K562 (cell line): ENCODE measurements around the gene PIK3CB. TPM values are rescaled to one million over a fixed set of nuclear protein-coding genes. Genes with fewer than 3 reads are reported as not detected.

Experiments
- ATAC-seq: fragments of 200-7000 bp; cut with Tn5 transposase; 3 replicates; pipeline ENCODE4 v1.9.1; 2020; ENCODE audit warnings: moderate library complexity
- BruUV-seq: library from RNA; stranded (reverse); fragments of 400-500 nt; replicated peaks from 2 replicates; lab custom pipeline; 2021; lab: Mats Ljungman, UMichigan
- CTCF ChIA-PET: fragments of 300-600 bp; formaldehyde crosslinking; extraction: SDS; loops from one replicate; lab custom pipeline; 2021; ENCODE audit warnings: low intra/inter-chr PET ratio; lab: Yijun Ruan, JAX
- POLR2A ChIA-PET: fragments of 300-600, 350-650 bp; sonication (Branson Sonifier 250); formaldehyde crosslinking; extraction: SDS; loops from one replicate; lab custom pipeline; 2021; ENCODE audit warnings: antibody characterized with exemption, inconsistent platforms; lab: Yijun Ruan, JAX
- DNase-seq, 4 experiments: peaks; one replicate each; pipeline versions ENCODE4 v3.0.0 to v3.0.0-alpha.2; 2011 to 2018; ENCODE audit warnings: low spot score in 3 of 4, mixed read lengths in 3 of 4; ENCODE audit errors: extremely low read depth in 1 of 4
- FAIRE-seq: peaks from 2 replicates; lab custom pipeline; 2011; peaks lifted over from hg19 to GRCh38; lab: Jason Lieb, UNC
- H2AFZ ChIP-seq: 2 replicates; pipeline ENCODE4 v1.6.0; 2011; ENCODE audit warnings: low read depth, low read length, control low read depth, inconsistent platforms
- H3K27ac ChIP-seq: fragments of 200-600 bp; 3 replicates; pipeline ENCODE4 v1.8.0; 2011; ENCODE audit warnings: low read depth, mild to moderate bottlenecking, control low read depth, inconsistent platforms, low read length, moderate library complexity, mixed read lengths; ENCODE audit errors: extremely low read depth
- H3K27me3 ChIP-seq, 2 experiments: fragments of 300-600 bp in 1 of 2; 2 replicates in 1 of 2; 3 replicates in 1 of 2; pipeline versions ENCODE4 v1.6.0 to v1.8.0; 2011; ENCODE audit warnings: inconsistent platforms in 2 of 2, low read length in 2 of 2, mild to moderate bottlenecking in 1 of 2, mixed read lengths in 1 of 2, moderate library complexity in 1 of 2; ENCODE audit not compliant: control insufficient read depth in 2 of 2, insufficient read depth in 2 of 2
- H3K36me3 ChIP-seq: fragments of 300-600 bp; 3 replicates; pipeline ENCODE4 v1.8.0; 2011; ENCODE audit warnings: mild to moderate bottlenecking, low read length, inconsistent platforms; ENCODE audit not compliant: control insufficient read depth, insufficient read depth
- H3K4me1 ChIP-seq, 2 experiments: fragments of 200-600 bp in 1 of 2; replicated peaks in 1 of 2; 2 replicates in 1 of 2; 3 replicates in 1 of 2; pipeline versions ENCODE4 v1.5.1 to v1.8.0; 2011; ENCODE audit warnings: inconsistent platforms in 2 of 2, low read length in 2 of 2, mild to moderate bottlenecking in 1 of 2, mixed read lengths in 1 of 2, moderate library complexity in 1 of 2; ENCODE audit not compliant: control insufficient read depth in 2 of 2, insufficient read depth in 2 of 2
- H3K4me2 ChIP-seq: 2 replicates; pipeline ENCODE4 v1.6.1; 2011; ENCODE audit warnings: low read length, control low read depth, inconsistent platforms, mixed read lengths; ENCODE audit not compliant: insufficient read depth
- H3K4me3 ChIP-seq: fragments of 200-600 bp; sonication (generic), shearing (Covaris generic); 2 replicates; pipeline ENCODE4 v1.5.1; 2016; ENCODE audit warnings: control low read depth, inconsistent platforms
- H3K79me2 ChIP-seq: fragments of 200-600 bp; 3 replicates; pipeline ENCODE4 v1.8.0; 2011; ENCODE audit warnings: low read length, inconsistent platforms; ENCODE audit not compliant: control insufficient read depth, insufficient read depth
- H3K9ac ChIP-seq, 2 experiments: 2 replicates each; pipeline versions ENCODE4 v1.6.0 to v1.6.1; 2011; ENCODE audit warnings: low read depth in 2 of 2, low read length in 2 of 2, control low read depth in 1 of 2, inconsistent platforms in 1 of 2, mild to moderate bottlenecking in 1 of 2, mixed read lengths in 1 of 2; ENCODE audit not compliant: insufficient read depth in 1 of 2
- H3K9me1 ChIP-seq: one replicate; pipeline ENCODE4 v1.6.0; 2011; ENCODE audit warnings: inconsistent platforms, mild to moderate bottlenecking, low read length, moderate library complexity; ENCODE audit not compliant: control insufficient read depth, insufficient read depth
- H3K9me3 ChIP-seq: replicated peaks from 2 replicates; pipeline ENCODE4 v1.5.1; 2011; ENCODE audit warnings: low read depth, low read length, inconsistent platforms; ENCODE audit not compliant: control insufficient read depth, insufficient read depth
- H4K20me1 ChIP-seq: replicated peaks from 2 replicates; pipeline ENCODE4 v1.6.1; 2011; ENCODE audit warnings: low read length, inconsistent platforms, mixed read lengths; ENCODE audit not compliant: control insufficient read depth, insufficient read depth
- BMI1 ChIP-seq: fragments of 150-350 bp; IDR thresholded peaks from 2 replicates; pipeline ENCODE4 v1.6.1; 2014; ENCODE audit warnings: low read length
- DIDO1 ChIP-seq: fragments of 450-650 bp; IDR thresholded peaks from 2 replicates; pipeline ENCODE4 v1.6.1; 2016; ENCODE audit warnings: low read depth, missing biosample characterization, missing genetic modification characterization
- GABPB1 ChIP-seq: sonication (generic); formaldehyde crosslinking; IDR thresholded peaks from 2 replicates; pipeline ENCODE4 v1.8.0; 2022; ENCODE audit warnings: mild to moderate bottlenecking, missing genetic modification reagents
- HSF4 ChIP-seq: fragments of 250-450 bp; sonication (Bioruptor Pico); IDR thresholded peaks from 2 replicates; pipeline ENCODE4 v2.1.2; 2022; ENCODE audit warnings: mild to moderate bottlenecking, moderate library complexity, borderline replicate concordance
- MAFG ChIP-seq: fragments of 450-650 bp; conservative IDR thresholded peaks from 2 replicates; pipeline ENCODE4 v1.6.1; 2016; ENCODE audit warnings: missing genetic modification characterization, missing compliant biosample characterization
- NFIC ChIP-seq: fragments of 450-650 bp; IDR thresholded peaks from 2 replicates; pipeline ENCODE4 v1.6.1; 2017; ENCODE audit warnings: mild to moderate bottlenecking, inconsistent platforms
- NFIX ChIP-seq: fragments of 250-450 bp; sonication (Bioruptor Pico); IDR thresholded peaks from 2 replicates; pipeline ENCODE4 v1.4.0; 2020; ENCODE audit warnings: low read depth, mild to moderate bottlenecking, moderate library complexity
- PTBP1 ChIP-seq: fragments of 200-400 bp; formaldehyde crosslinking; IDR thresholded peaks from 2 replicates; pipeline ENCODE4 v1.6.1; 2017; ENCODE audit warnings: low read depth, low read length
- PTTG1 ChIP-seq: fragments of 450-650 bp; IDR thresholded peaks from 2 replicates; pipeline ENCODE4 v1.6.1; 2016; ENCODE audit warnings: low read depth, mild to moderate bottlenecking, missing genetic modification characterization, missing compliant biosample characterization
- RBFOX2 ChIP-seq: fragments of 200-400 bp; formaldehyde crosslinking; IDR thresholded peaks from 2 replicates; pipeline ENCODE4 v1.6.1; 2017; ENCODE audit warnings: low read depth, mild to moderate bottlenecking, low read length, moderate library complexity
- RBM34 ChIP-seq: fragments of 200-400 bp; formaldehyde crosslinking; IDR thresholded peaks from 2 replicates; pipeline ENCODE4 v1.6.1; 2018; ENCODE audit warnings: low read length, borderline replicate concordance; ENCODE audit not compliant: insufficient read depth
- RFX5 ChIP-seq: IDR thresholded peaks from 2 replicates; pipeline ENCODE4 v1.6.1; 2011; ENCODE audit warnings: low read depth, mild to moderate bottlenecking, improper control_type of control experiment, low read length
- ZNF143 ChIP-seq: sonication (generic); formaldehyde crosslinking; IDR thresholded peaks from 2 replicates; pipeline ENCODE4 v1.9.0; 2022; ENCODE audit warnings: mild to moderate bottlenecking, missing genetic modification reagents
- ZNF77 ChIP-seq: fragments of 250-450 bp; sonication (Bioruptor Pico); IDR thresholded peaks from 2 replicates; pipeline ENCODE4 v1.5.0; 2020
- WGBS: fragments of 100-300 bp; shearing (Covaris generic); methylation state at CpG from one replicate; pipeline ENCODE4 v1.1.6; 2016; ENCODE audit warnings: low coverage, mixed read lengths; ENCODE audit not compliant: insufficient coverage; ENCODE audit errors: missing lambda C conversion rate; 5-methylcytosine and 5-hydroxymethylcytosine counted together
- in situ Hi-C: fragments of 300-500 bp; cut with MboI; formaldehyde crosslinking; loops from 4 replicates; pipeline ENCODE4 v1.15.0; 2018; ENCODE audit warnings: inconsistent platforms, mixed read lengths
- intact Hi-C: fragments of 100-400 bp; cut with micrococcal nuclease; formaldehyde crosslinking; loops from 2 replicates; pipeline ENCODE4 v1.14.2; 2022
- polyA plus RNA-seq, 8 experiments: library from polyadenylated mRNA; depleted of rRNA in 4 of 8; stranded (reverse) in 5 of 8; unstranded in 3 of 8; fragments of >200 nt; fragmentation: Nextera tagmentation in 2 of 8; fragmentation: Illumina TruSeq in 1 of 8; extraction: Ambion mirVana in 2 of 8; extraction: Trizol in 1 of 8; gene quantifications; 2 replicates each; pipeline versions ENCODE4 v1.2.1 to v1.2.3, GENCODE V29; 2011 to 2014; ENCODE audit warnings: inconsistent platforms in 1 of 8, missing spikeins in 1 of 8
- total RNA-seq, 7 experiments: library from RNA; depleted of rRNA in 6 of 7; stranded (reverse); fragments of >200 nt in 6 of 7; fragmentation: Illumina TruSeq in 2 of 7; extraction: Trizol in 2 of 7; gene quantifications; 2 replicates each; pipeline versions ENCODE4 v1.2.1 to v1.2.3, GENCODE V29; 2011 to 2021; ENCODE audit warnings: low replicate concordance in 1 of 7
- TF ChIP-seq, protein P1 (sequence below): fragments of 450-650 bp; conservative IDR thresholded peaks from 2 replicates; pipeline ENCODE4 v1.6.1; 2016; ENCODE audit warnings: missing genetic modification characterization, low read depth, mild to moderate bottlenecking, missing compliant biosample characterization, moderate library complexity
- TF ChIP-seq, protein P2 (sequence below): fragments of 450-650 bp; conservative IDR thresholded peaks from 2 replicates; pipeline ENCODE4 v1.6.1; 2016; ENCODE audit warnings: missing genetic modification characterization, low read depth, mild to moderate bottlenecking, control low read depth, missing compliant biosample characterization

PIK3CB gene
- total and polyA plus RNA-seq, 9 of the 15 experiments (the other 6 are each of a cell fraction or from before 2014, with no cell fraction given), result 15.3 to 62.6 (median 28.3) TPM

DNA sequence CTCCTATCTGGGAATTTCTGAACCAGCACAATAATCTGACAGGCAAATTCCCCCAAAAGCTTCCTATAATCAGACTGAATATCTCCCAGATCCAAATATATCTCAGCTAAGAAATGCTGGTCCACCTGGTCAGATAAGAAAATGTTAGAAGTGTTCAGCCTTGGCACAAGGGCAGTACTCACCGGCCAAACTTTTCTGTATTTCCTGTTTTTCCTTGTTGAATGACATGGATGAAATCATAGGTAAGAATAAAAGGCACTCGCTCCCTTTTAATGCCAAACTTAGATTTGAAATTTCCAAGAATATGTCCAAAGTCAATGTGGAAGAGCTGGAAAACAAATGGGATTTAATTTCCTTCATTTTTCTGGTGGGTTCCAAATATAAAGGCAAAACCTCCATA, 177.2 kb downstream of the PIK3CB start:
- Histone ChIP-seq H3K79me2 (no peaks in the 10 kb centered on the region), H3K4me2 (no peak overlapping the region), H3K27me3 (no peaks in the 10 kb centered on the region), H3K36me3 (peaks cover 83% of the 10 kb centered on the region), H4K20me1 (no peaks in the 10 kb centered on the region), H3K27ac (no peak overlapping the region), H3K9me3 (peaks cover 4% of the 10 kb centered on the region; the same call in 1 of the 2 replicates), H3K9me1 (no peaks in the 10 kb centered on the region), H3K4me1 (no peaks in the 10 kb centered on the region), H2AFZ (no peak overlapping the region), H3K9ac (no peak overlapping the region), H3K4me3 (no peak overlapping the region)
- no peak for FAIRE-seq
- intact Hi-C loops, result no loop called here
- ChIA-PET POLR2A (no interaction called here), CTCF (no interaction called here)
- in situ Hi-C loops, result no loop called here
- no peak for TF ChIP-seq ZNF143 (CRISPR knock-in tag)
- TF ChIP-seq, protein P1, sequence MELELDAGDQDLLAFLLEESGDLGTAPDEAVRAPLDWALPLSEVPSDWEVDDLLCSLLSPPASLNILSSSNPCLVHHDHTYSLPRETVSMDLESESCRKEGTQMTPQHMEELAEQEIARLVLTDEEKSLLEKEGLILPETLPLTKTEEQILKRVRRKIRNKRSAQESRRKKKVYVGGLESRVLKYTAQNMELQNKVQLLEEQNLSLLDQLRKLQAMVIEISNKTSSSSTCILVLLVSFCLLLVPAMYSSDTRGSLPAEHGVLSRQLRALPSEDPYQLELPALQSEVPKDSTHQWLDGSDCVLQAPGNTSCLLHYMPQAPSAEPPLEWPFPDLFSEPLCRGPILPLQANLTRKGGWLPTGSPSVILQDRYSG (tag), result no peak
- ATAC-seq, result no peak
- 57% methylated on average over 2 of the region's 2 CpGs for WGBS
- BruUV-seq, result no TSS peak
- no peak for DNase-seq

DNA sequence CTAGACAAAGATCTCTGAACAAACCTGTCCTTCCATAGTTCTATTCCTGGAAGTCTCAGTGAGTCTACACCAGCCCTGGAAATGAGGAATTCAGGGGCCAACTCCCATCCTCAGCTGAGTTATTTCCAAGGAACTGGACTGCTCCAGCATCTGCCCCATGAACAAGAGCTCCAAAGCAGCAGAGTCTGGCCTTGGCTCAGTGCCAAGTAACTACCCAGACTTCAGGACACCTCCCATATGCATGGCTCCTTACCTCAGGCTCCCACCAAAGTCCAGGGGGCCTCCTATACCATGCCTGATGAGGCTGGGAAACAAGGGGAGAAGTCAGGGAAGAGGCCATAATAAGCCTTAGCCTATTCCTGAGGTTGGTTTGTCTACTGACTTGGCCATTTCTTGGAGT, 181.2 kb downstream of the PIK3CB start:
- Histone ChIP-seq H3K79me2 (no peaks in the 10 kb centered on the region), H3K4me2 (no peak overlapping the region), H4K20me1 (no peaks in the 10 kb centered on the region), H3K4me1 (no peaks in the 10 kb centered on the region), H3K9me1 (no peaks in the 10 kb centered on the region), H3K27me3 (no peaks in the 10 kb centered on the region), H3K27ac (no peak overlapping the region), H3K36me3 (peaks cover 87% of the 10 kb centered on the region), H3K9ac (no peak overlapping the region), H2AFZ (no peak overlapping the region), H3K9me3 (peaks cover 19% of the 10 kb centered on the region), H3K4me3 (no peak overlapping the region)
- no peak; the same call in 2 of the 3 replicates for ATAC-seq
- FAIRE-seq, result no peak
- peak in 1 of 4 experiments; percentile 28 for DNase-seq
- POLR2A ChIA-PET, result no interaction called here
- intact Hi-C loops (no loop called here), in situ Hi-C loops (no loop called here)
- BruUV-seq, result no TSS peak
- CTCF ChIA-PET, result no interaction called here
- TF ChIP-seq DIDO1 (tag), result no peak
- no peak for TF ChIP-seq MAFG (tag)
- no peak for TF ChIP-seq GABPB1 (CRISPR knock-in tag)
- TF ChIP-seq PTTG1 (tag), result no peak
- TF ChIP-seq, protein P2, sequence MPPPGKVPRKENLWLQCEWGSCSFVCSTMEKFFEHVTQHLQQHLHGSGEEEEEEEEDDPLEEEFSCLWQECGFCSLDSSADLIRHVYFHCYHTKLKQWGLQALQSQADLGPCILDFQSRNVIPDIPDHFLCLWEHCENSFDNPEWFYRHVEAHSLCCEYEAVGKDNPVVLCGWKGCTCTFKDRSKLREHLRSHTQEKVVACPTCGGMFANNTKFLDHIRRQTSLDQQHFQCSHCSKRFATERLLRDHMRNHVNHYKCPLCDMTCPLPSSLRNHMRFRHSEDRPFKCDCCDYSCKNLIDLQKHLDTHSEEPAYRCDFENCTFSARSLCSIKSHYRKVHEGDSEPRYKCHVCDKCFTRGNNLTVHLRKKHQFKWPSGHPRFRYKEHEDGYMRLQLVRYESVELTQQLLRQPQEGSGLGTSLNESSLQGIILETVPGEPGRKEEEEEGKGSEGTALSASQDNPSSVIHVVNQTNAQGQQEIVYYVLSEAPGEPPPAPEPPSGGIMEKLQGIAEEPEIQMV (tag), result no peak
- TF ChIP-seq RBFOX2, result no peak
- TF ChIP-seq PTBP1, result no peak
- TF ChIP-seq RBM34, result no peak
- TF ChIP-seq NFIC, result peak; percentile 99
- TF ChIP-seq RFX5, result no peak
- TF ChIP-seq HSF4 (CRISPR knock-in tag), result no peak
- TF ChIP-seq BMI1, result no peak
- no peak for TF ChIP-seq ZNF77 (CRISPR knock-in tag)
- peak; percentile 96 for TF ChIP-seq NFIX (CRISPR knock-in tag)
